ENCODE data around the gene PFKFB1. TPM values are rescaled to one million over a fixed set of nuclear protein-coding genes. Genes with fewer than 3 reads are reported as not detected.

Gene PFKFB1
- total RNA-seq, 1 donor from 2014 or later = 0.26 TPM

DNA sequence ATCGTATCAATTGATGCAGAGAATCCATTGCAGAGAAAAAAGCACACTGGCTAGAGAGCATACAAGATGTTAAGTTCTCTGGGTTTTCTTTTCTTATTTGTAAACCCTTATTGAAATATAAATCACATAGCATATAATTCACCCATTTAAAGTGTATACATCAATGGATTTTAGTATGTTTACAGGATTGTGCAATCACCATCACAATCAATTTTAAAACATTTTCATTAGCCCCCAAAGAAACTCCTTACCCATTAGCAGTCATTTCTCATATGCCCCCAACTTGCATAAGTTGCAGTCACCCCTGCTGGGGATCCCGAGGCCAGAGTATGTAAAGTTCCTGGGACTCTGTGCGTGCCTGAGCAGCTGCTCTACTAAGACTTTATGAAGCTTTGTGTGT, 108.2 kb downstream of the PFKFB1 start:
- no peak for FAIRE-seq
- Histone ChIP-seq H3K36me3 (ENCODE audit: control insufficient read depth, insufficient read depth, low read length) (no peaks in the 10 kb centered on the region), H3K4me3 (ENCODE audit: low read depth, low read length) (no peak overlapping the region), H3K27me3 (ENCODE audit: control insufficient read depth, insufficient read depth, low read length) (no peaks in the 10 kb centered on the region)
- DNase-seq (ENCODE audit: low read depth) = no peak
- TF ChIP-seq, protein P1, sequence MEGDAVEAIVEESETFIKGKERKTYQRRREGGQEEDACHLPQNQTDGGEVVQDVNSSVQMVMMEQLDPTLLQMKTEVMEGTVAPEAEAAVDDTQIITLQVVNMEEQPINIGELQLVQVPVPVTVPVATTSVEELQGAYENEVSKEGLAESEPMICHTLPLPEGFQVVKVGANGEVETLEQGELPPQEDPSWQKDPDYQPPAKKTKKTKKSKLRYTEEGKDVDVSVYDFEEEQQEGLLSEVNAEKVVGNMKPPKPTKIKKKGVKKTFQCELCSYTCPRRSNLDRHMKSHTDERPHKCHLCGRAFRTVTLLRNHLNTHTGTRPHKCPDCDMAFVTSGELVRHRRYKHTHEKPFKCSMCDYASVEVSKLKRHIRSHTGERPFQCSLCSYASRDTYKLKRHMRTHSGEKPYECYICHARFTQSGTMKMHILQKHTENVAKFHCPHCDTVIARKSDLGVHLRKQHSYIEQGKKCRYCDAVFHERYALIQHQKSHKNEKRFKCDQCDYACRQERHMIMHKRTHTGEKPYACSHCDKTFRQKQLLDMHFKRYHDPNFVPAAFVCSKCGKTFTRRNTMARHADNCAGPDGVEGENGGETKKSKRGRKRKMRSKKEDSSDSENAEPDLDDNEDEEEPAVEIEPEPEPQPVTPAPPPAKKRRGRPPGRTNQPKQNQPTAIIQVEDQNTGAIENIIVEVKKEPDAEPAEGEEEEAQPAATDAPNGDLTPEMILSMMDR (IDR thresholded peaks at IDR 0.05; ENCODE audit: insufficient read depth, low read length, severe bottlenecking) = no peak

Other genes with a start within 250 kb of the PFKFB1 start
- not detected in 2 replicates for gene ITIH6, start 195.9 kb downstream of the PFKFB1 start, total RNA-seq
- 52.1 and 61.7 TPM in 2 replicates for gene MAGED2, start 186.4 kb downstream of the PFKFB1 start, total RNA-seq
- not detected in 2 replicates for gene TRO, start 73.4 kb downstream of the PFKFB1 start, total RNA-seq
- 7.1 and 14.3 TPM in 2 replicates for gene APEX2, start 6.2 kb upstream of the PFKFB1 start, total RNA-seq
- not detected in 2 replicates for gene ALAS2, start 36.8 kb upstream of the PFKFB1 start, total RNA-seq
- not detected in 2 replicates for gene PAGE2B, start 80.8 kb upstream of the PFKFB1 start, total RNA-seq
- not detected in 2 replicates for gene PAGE2, start 94.8 kb upstream of the PFKFB1 start, total RNA-seq
- not detected in 2 replicates for gene PAGE5, start 226.2 kb upstream of the PFKFB1 start, total RNA-seq

Measured in bronchial epithelial cell (primary cell).